ENCODE results near the gene NRG2. TPM values are rescaled to one million over a fixed set of nuclear protein-coding genes. Genes with fewer than 3 reads are reported as not detected.

NRG2 gene
- total RNA-seq, 3 donors from 2014 or later (not counting 1 experiment from before 2014, with no cell fraction given), result 0.21 to 0.50 (median 0.40) TPM

DNA sequence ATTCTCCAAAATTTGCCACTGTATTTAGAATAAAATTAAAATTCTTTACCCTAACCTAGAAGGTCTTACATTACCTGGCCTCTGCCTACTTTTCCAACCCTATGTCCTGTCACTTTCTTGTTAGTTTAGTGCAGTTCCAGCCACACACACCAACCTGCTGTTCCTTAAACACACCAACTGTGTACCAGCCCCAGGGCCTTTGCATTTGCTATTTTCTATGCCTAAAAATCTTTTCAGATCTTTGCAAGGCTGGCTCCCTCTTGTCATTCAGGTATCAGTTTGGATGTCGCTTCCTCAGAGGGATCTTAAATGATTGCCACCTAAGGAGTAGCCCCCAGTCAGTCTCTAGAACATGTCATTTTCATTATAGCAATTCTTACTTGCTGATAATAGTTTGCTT is 17.7 kb upstream of the NRG2 start:
- intact Hi-C loops (cut with micrococcal nuclease), result no loop called here
- H3K27me3 Mint-ChIP-seq (ENCODE audit: low read depth in 2 of 2), result peaks cover 17 to 19% of the 10 kb centered on the region in 2 donors
- no peaks in the 10 kb centered on the region for H3K9me3 Mint-ChIP-seq
- Histone ChIP-seq H3K4me1 (ENCODE audit: control insufficient read depth, insufficient read depth, low read length) (no peaks in the 10 kb centered on the region), H3K27ac (ENCODE audit: low read length) (no peak overlapping the region), H3K4me3 (ENCODE audit: low read length) (no peak overlapping the region), H3K27me3 (ENCODE audit: control insufficient read depth, insufficient read depth, low read length) (peaks cover 15% of the 10 kb centered on the region), H3K9me3 (ENCODE audit: control insufficient read depth, insufficient read depth, low read length) (no peaks in the 10 kb centered on the region), H3K36me3 (ENCODE audit: control insufficient read depth, insufficient read depth, low read length) (no peaks in the 10 kb centered on the region)
- no peak for DNase-seq
- ATAC-seq, result no peak
- TF ChIP-seq, protein P1, sequence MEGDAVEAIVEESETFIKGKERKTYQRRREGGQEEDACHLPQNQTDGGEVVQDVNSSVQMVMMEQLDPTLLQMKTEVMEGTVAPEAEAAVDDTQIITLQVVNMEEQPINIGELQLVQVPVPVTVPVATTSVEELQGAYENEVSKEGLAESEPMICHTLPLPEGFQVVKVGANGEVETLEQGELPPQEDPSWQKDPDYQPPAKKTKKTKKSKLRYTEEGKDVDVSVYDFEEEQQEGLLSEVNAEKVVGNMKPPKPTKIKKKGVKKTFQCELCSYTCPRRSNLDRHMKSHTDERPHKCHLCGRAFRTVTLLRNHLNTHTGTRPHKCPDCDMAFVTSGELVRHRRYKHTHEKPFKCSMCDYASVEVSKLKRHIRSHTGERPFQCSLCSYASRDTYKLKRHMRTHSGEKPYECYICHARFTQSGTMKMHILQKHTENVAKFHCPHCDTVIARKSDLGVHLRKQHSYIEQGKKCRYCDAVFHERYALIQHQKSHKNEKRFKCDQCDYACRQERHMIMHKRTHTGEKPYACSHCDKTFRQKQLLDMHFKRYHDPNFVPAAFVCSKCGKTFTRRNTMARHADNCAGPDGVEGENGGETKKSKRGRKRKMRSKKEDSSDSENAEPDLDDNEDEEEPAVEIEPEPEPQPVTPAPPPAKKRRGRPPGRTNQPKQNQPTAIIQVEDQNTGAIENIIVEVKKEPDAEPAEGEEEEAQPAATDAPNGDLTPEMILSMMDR (IDR thresholded peaks at IDR 0.05), result no peak
- no peaks in the 10 kb centered on the region for H3K4me1 Mint-ChIP-seq
- no peak overlapping the region for H3K4me3 Mint-ChIP-seq
- 72% methylated on average over 1 of the region's 1 CpG for WGBS (ENCODE audit: insufficient coverage)
- no peaks in the 10 kb centered on the region for H3K36me3 Mint-ChIP-seq
- H3K27ac Mint-ChIP-seq, result no peak overlapping the region

DNA sequence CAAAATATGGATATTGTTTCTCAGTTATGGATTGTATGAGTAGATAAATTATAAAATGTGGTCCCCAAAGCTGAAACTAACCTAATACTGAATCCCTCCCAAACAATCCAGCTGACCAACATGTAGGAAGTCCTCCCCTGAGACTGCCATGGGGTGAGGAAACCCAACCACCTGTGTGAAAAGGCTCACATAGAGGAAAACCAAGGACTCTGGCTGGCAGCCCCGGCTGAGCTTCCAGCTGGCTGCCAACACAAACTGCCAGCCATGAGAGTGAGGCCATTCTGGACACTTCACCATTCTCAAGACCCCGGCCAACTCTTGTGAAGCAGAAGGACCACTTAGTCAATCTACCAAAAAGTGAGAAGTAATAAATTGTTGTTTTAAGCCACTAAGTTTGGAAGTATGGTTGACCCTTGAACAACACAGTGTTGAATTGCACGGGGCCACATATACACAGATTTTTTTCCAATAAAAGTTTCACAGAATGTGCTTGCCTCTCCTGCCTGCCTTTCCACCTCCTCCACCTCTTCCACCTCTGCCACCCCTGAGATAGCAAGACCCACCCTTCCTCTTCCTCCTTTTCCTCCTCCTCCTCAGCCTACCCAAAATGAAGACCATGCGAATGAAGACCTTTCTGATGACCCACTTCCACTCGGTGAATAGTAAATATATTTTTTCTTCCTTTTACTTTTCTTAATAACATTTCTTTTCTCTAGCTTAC is 15.3 kb upstream of the NRG2 start:
- 90% methylated on average over 3 of the region's 5 CpGs for WGBS (ENCODE audit: insufficient coverage)
- TF ChIP-seq, protein P1 (IDR thresholded peaks at IDR 0.05), result no peak
- no peaks in the 10 kb centered on the region for H3K4me1 Mint-ChIP-seq
- no peak overlapping the region for H3K27ac Mint-ChIP-seq
- H3K36me3 Mint-ChIP-seq, result no peaks in the 10 kb centered on the region
- no peaks in the 10 kb centered on the region for H3K9me3 Mint-ChIP-seq
- Histone ChIP-seq H3K27ac (ENCODE audit: low read length) (no peak overlapping the region), H3K9me3 (ENCODE audit: control insufficient read depth, insufficient read depth, low read length) (no peaks in the 10 kb centered on the region), H3K4me3 (ENCODE audit: low read length) (no peak overlapping the region), H3K4me1 (ENCODE audit: control insufficient read depth, insufficient read depth, low read length) (no peaks in the 10 kb centered on the region), H3K36me3 (ENCODE audit: control insufficient read depth, insufficient read depth, low read length) (no peaks in the 10 kb centered on the region), H3K27me3 (ENCODE audit: control insufficient read depth, insufficient read depth, low read length) (peaks cover 16% of the 10 kb centered on the region)
- ATAC-seq (no peak), DNase-seq (no peak)
- H3K27me3 Mint-ChIP-seq (ENCODE audit: low read depth in 2 of 2), result peaks cover 6 to 14% of the 10 kb centered on the region in 2 donors
- H3K4me3 Mint-ChIP-seq, result no peak overlapping the region
- intact Hi-C loops (cut with micrococcal nuclease), result no loop called here

DNA sequence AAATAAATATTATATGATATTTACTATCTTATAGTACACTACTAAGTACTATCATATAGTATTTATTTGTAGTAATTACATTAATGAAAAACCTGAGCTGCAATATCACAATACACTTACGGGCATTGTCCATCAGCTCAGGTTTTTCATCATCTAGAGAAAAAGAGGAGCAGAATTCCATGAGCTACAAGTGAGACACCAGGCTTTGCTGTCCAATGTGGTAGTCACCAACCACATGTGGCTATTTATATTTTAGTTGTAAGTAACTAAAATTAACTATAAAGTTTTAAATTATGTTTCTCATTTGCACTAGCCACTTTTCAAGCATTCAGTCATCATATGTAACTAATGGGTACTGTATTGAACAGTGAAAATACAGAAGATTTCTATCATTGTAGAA is 13.8 kb upstream of the NRG2 start:
- no peaks in the 10 kb centered on the region for H3K4me1 Mint-ChIP-seq
- H3K27me3 Mint-ChIP-seq (ENCODE audit: low read depth in 2 of 2), result peaks cover 0 to 9% of the 10 kb centered on the region in 2 donors
- H3K4me3 Mint-ChIP-seq, result no peak overlapping the region
- no peak overlapping the region for H3K27ac Mint-ChIP-seq
- no peak for ATAC-seq
- H3K36me3 Mint-ChIP-seq, result no peaks in the 10 kb centered on the region
- H3K9me3 Mint-ChIP-seq, result no peaks in the 10 kb centered on the region
- TF ChIP-seq, protein P1 (IDR thresholded peaks at IDR 0.05), result no peak
- H3K36me3 ChIP-seq (ENCODE audit: control insufficient read depth, insufficient read depth, low read length), result no peaks in the 10 kb centered on the region
- H3K9me3 ChIP-seq (ENCODE audit: control insufficient read depth, insufficient read depth, low read length), result no peaks in the 10 kb centered on the region
- H3K4me3 ChIP-seq (ENCODE audit: low read length), result no peak overlapping the region
- no peak overlapping the region for H3K27ac ChIP-seq (ENCODE audit: low read length)
- 100% methylated on average over 1 of the region's 1 CpG for WGBS (ENCODE audit: insufficient coverage)
- intact Hi-C loops (cut with micrococcal nuclease), result no loop called here
- no peaks in the 10 kb centered on the region for H3K4me1 ChIP-seq (ENCODE audit: control insufficient read depth, insufficient read depth, low read length)
- H3K27me3 ChIP-seq (ENCODE audit: control insufficient read depth, insufficient read depth, low read length), result peaks cover 10% of the 10 kb centered on the region
- no peak for DNase-seq

DNA sequence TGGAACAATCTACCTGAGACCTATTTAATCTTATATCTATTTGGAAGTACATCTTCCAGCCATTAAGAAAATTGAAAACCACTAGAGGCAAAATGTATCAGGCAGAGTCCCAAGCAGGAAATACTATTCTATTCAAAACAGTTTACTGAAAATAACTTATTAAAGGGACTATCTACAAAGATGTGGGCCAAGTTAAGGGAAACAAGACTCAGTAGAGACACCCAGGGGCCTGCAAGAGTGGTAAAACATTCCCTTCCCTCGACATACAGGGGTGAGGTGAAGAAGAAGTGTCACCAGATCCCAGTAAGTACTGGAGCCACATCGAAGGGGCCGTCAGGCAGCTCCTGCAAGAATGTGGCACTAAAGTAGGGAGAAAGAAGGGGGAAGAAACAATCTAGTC is 12.1 kb upstream of the NRG2 start:
- Histone ChIP-seq H3K27me3 (ENCODE audit: control insufficient read depth, insufficient read depth, low read length) (peaks cover 10% of the 10 kb centered on the region), H3K9me3 (ENCODE audit: control insufficient read depth, insufficient read depth, low read length) (no peaks in the 10 kb centered on the region), H3K27ac (ENCODE audit: low read length) (no peak overlapping the region), H3K4me1 (ENCODE audit: control insufficient read depth, insufficient read depth, low read length) (no peaks in the 10 kb centered on the region), H3K4me3 (ENCODE audit: low read length) (no peak overlapping the region), H3K36me3 (ENCODE audit: control insufficient read depth, insufficient read depth, low read length) (no peaks in the 10 kb centered on the region)
- intact Hi-C loops (cut with micrococcal nuclease), result no loop called here
- Mint-ChIP-seq H3K9me3 (no peaks in the 10 kb centered on the region), H3K27ac (no peak overlapping the region), H3K4me3 (no peak overlapping the region), H3K4me1 (no peaks in the 10 kb centered on the region), H3K36me3 (no peaks in the 10 kb centered on the region), H3K27me3 (ENCODE audit: low read depth in 2 of 2) (peaks cover 0 to 6% of the 10 kb centered on the region in 2 donors)
- no peak for ATAC-seq
- whole genome bisulfite sequencing (ENCODE audit: insufficient coverage), result 57% methylated on average over 1 of the region's 3 CpGs
- no peak for DNase-seq
- TF ChIP-seq, protein P1 (IDR thresholded peaks at IDR 0.05), result no peak
